Measurements from ENCODE around the gene PTPN1. TPM values are rescaled to one million over a fixed set of nuclear protein-coding genes. Genes with fewer than 3 reads are reported as not detected.

The PTPN1 gene
- polyA plus RNA-seq, 1 donor (not counting 4 experiments of a cell fraction or from before 2014, with no cell fraction given), result 61.6 TPM

GRCh38 chr20:50605136-50605535, 95.0 kb downstream of the PTPN1 start:
- Histone ChIP-seq H3K36me3 (ENCODE audit: control insufficient read depth in 2 of 2, extremely low read depth in 1 of 2, insufficient read depth in 2 of 2, low read length in 2 of 2) (no peaks in the 10 kb centered on the region), H3K27me3 (ENCODE audit: control insufficient read depth, extremely low read depth, insufficient read depth, low read length) (no peaks in the 10 kb centered on the region), H3K4me1 (ENCODE audit: control insufficient read depth, extremely low read depth, insufficient read depth, low read length) (no peaks in the 10 kb centered on the region), H3K9me3 (ENCODE audit: control insufficient read depth, low read depth, low read length) (no peaks in the 10 kb centered on the region), H3K4me2 (ENCODE audit: control insufficient read depth, extremely low read depth, insufficient read depth, low read depth, low read length) (no peak overlapping the region), H3K27ac (ENCODE audit: control insufficient read depth, insufficient read depth, low read length) (no peak overlapping the region), H2AFZ (ENCODE audit: control insufficient read depth, low read length) (no peak overlapping the region), H3K9ac (ENCODE audit: control insufficient read depth, extremely low read depth, insufficient read depth, low read length) (no peak overlapping the region), H3K4me3 (ENCODE audit: control insufficient read depth in 2 of 3, extremely low read depth in 1 of 3, insufficient read depth in 2 of 3, low read depth in 1 of 3, low read length in 3 of 3) (no peak overlapping the region), H4K20me1 (ENCODE audit: control insufficient read depth, extremely low read depth, insufficient read depth, low read length) (no peaks in the 10 kb centered on the region), H3K79me2 (ENCODE audit: control insufficient read depth, insufficient read depth, low read length) (no peaks in the 10 kb centered on the region), H3K9me1 (ENCODE audit: control insufficient read depth, extremely low read depth, insufficient read depth, low read length) (no peaks in the 10 kb centered on the region)
- no peak for TF ChIP-seq EZH2 (IDR thresholded peaks at IDR 0.05; ENCODE audit: low read length)
- TF ChIP-seq CTCF (optimal IDR thresholded peaks at IDR 0.05 in 1 of 3, IDR thresholded peaks at IDR 0.05 in 1 of 3, conservative IDR thresholded peaks at IDR 0.05 in 1 of 3; ENCODE audit: extremely low read depth in 1 of 3, insufficient read depth in 2 of 3, low read length in 3 of 3), result no peak
- DNase-seq (ENCODE audit: low read depth, low spot score), result no peak
- dilution Hi-C loops (cut with MboI; ENCODE audit: extremely low pct_ligation_motif_present, low sequenced_read_pairs), result no loop called here
- FAIRE-seq, result no peak

GRCh38 chr20:50607436-50607835, 97.3 kb downstream of the PTPN1 start:
- Histone ChIP-seq H2AFZ (ENCODE audit: control insufficient read depth, low read length) (no peak overlapping the region), H3K4me3 (ENCODE audit: control insufficient read depth in 2 of 3, extremely low read depth in 1 of 3, insufficient read depth in 2 of 3, low read depth in 1 of 3, low read length in 3 of 3) (no peak overlapping the region), H3K9me3 (ENCODE audit: control insufficient read depth, low read depth, low read length) (no peaks in the 10 kb centered on the region), H3K27ac (ENCODE audit: control insufficient read depth, insufficient read depth, low read length) (no peak overlapping the region), H3K9ac (ENCODE audit: control insufficient read depth, extremely low read depth, insufficient read depth, low read length) (no peak overlapping the region), H3K27me3 (ENCODE audit: control insufficient read depth, extremely low read depth, insufficient read depth, low read length) (no peaks in the 10 kb centered on the region), H3K9me1 (ENCODE audit: control insufficient read depth, extremely low read depth, insufficient read depth, low read length) (no peaks in the 10 kb centered on the region), H3K4me1 (ENCODE audit: control insufficient read depth, extremely low read depth, insufficient read depth, low read length) (no peaks in the 10 kb centered on the region), H3K4me2 (ENCODE audit: control insufficient read depth, extremely low read depth, insufficient read depth, low read depth, low read length) (no peak overlapping the region), H4K20me1 (ENCODE audit: control insufficient read depth, extremely low read depth, insufficient read depth, low read length) (no peaks in the 10 kb centered on the region), H3K79me2 (ENCODE audit: control insufficient read depth, insufficient read depth, low read length) (no peaks in the 10 kb centered on the region), H3K36me3 (ENCODE audit: control insufficient read depth in 2 of 2, extremely low read depth in 1 of 2, insufficient read depth in 2 of 2, low read length in 2 of 2) (no peaks in the 10 kb centered on the region)
- no peak for DNase-seq (ENCODE audit: low read depth, low spot score)
- dilution Hi-C loops (cut with MboI; ENCODE audit: extremely low pct_ligation_motif_present, low sequenced_read_pairs), result no loop called here
- no peak for FAIRE-seq
- no peak for TF ChIP-seq CTCF (optimal IDR thresholded peaks at IDR 0.05 in 1 of 3, IDR thresholded peaks at IDR 0.05 in 1 of 3, conservative IDR thresholded peaks at IDR 0.05 in 1 of 3; ENCODE audit: extremely low read depth in 1 of 3, insufficient read depth in 2 of 3, low read length in 3 of 3)
- TF ChIP-seq EZH2 (IDR thresholded peaks at IDR 0.05; ENCODE audit: low read length), result no peak

Measured in keratinocyte (primary cell).